ENCODE results near the gene ANKRD60.

DNA sequence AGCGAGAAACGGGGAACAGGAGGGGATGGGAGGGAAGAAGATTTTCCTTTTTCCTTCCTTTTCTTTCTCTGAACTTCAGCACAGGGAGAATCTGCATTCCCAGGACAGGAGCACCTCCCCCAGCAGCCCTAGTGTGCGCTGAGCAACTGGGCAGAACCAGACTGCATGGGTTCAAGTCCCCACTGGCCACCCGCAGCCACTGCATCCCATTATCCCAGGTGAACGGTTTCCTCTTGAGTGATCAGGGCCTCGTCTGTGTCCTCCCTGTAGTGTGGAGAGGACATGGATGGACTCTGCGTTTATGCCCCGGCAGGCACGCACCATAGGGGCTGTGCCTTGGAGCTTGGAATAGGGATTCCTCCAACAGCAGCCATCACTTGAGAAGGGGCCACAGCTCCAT, 53.0 kb downstream of the ANKRD60 start:
- TF ChIP-seq, protein P1, sequence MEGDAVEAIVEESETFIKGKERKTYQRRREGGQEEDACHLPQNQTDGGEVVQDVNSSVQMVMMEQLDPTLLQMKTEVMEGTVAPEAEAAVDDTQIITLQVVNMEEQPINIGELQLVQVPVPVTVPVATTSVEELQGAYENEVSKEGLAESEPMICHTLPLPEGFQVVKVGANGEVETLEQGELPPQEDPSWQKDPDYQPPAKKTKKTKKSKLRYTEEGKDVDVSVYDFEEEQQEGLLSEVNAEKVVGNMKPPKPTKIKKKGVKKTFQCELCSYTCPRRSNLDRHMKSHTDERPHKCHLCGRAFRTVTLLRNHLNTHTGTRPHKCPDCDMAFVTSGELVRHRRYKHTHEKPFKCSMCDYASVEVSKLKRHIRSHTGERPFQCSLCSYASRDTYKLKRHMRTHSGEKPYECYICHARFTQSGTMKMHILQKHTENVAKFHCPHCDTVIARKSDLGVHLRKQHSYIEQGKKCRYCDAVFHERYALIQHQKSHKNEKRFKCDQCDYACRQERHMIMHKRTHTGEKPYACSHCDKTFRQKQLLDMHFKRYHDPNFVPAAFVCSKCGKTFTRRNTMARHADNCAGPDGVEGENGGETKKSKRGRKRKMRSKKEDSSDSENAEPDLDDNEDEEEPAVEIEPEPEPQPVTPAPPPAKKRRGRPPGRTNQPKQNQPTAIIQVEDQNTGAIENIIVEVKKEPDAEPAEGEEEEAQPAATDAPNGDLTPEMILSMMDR (IDR thresholded peaks at IDR 0.05) = no peak
- TF ChIP-seq POLR2A (IDR thresholded peaks at IDR 0.05) = no peak

Measured in breast epithelium (tissue), 3 donors.